Lower lobe of right lung (tissue), 2 donors: Measurements from ENCODE around the gene PATE3. TPM values are rescaled to one million over a fixed set of nuclear protein-coding genes. Genes with fewer than 3 reads are reported as not detected.

Experiments used
- ATAC-seq, 2 donors: fragments of 200-7000 bp; cut with Tn5 transposase; one replicate each; pipeline ENCODE4 v1.9.1; 2020 to 2022; ENCODE audit warnings: mild to moderate bottlenecking in 2 of 2, moderate library complexity in 2 of 2
- DNase-seq: peaks from one replicate; pipeline ENCODE4 v3.0.0-alpha.2; 2020
- H3K27ac ChIP-seq: fragments of 200-600 bp; one replicate; pipeline ENCODE4 v1.8.0; 2022
- H3K27me3 ChIP-seq: fragments of 200-600 bp; one replicate; pipeline ENCODE4 v1.8.0; 2022; ENCODE audit warnings: low read depth
- H3K36me3 ChIP-seq: fragments of 200-600 bp; one replicate; pipeline ENCODE4 v1.8.0; 2022; ENCODE audit warnings: mild to moderate bottlenecking
- H3K4me1 ChIP-seq: fragments of 200-600 bp; one replicate; pipeline ENCODE4 v1.8.0; 2022
- H3K4me3 ChIP-seq: fragments of 200-600 bp; one replicate; pipeline ENCODE4 v1.8.0; 2022; ENCODE audit warnings: mild to moderate bottlenecking
- H3K9me3 ChIP-seq: fragments of 200-600 bp; one replicate; pipeline ENCODE4 v1.8.0; 2022
- intact Hi-C: fragments of 100-400 bp; cut with DNase I; formaldehyde crosslinking; loops from one replicate; pipeline ENCODE4 v1.11.0; 2022
- total RNA-seq: library from RNA; stranded (reverse); fragmentation: NEBNext Ultra II Directional; extraction: Animal tissue kit (Norgen Biotek cat#: 25700); gene quantifications from one replicate; pipeline ENCODE4 v1.2.1, GENCODE V29; 2021
- TF ChIP-seq, protein P1 (sequence below): fragments of 200-600 bp; IDR thresholded peaks from one replicate; pipeline ENCODE4 v1.8.0; 2022; ENCODE audit warnings: antibody characterized with exemption, mild to moderate bottlenecking
- donor health status: DM: no; HTN: yes; CAD: no; lungs with severe emphysema.

The PATE3 gene
- total RNA-seq, 1 donor from 2014 or later: not detected

DNA sequence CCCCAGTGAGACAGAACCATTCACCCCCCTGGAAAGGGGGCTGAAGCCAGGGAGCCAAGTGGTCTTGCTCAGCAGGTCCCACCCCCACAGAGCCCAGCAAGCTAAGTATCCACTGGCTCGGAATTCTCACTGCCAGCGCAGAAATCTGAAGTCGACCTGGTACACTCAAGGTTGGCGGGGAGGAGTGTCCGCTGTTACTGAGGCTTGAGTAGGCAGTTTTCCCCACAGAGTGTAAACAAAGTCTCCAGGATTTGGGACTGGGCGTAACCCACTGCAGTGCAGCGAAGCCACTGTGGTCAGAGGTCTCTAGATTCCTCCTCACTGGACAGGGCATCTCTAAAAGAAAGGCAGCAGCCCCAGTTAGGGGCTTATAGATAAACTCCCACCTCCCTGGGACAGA lies 31.9 kb upstream of the PATE3 start:
- intact Hi-C loops: no loop called here
- TF ChIP-seq, protein P1, sequence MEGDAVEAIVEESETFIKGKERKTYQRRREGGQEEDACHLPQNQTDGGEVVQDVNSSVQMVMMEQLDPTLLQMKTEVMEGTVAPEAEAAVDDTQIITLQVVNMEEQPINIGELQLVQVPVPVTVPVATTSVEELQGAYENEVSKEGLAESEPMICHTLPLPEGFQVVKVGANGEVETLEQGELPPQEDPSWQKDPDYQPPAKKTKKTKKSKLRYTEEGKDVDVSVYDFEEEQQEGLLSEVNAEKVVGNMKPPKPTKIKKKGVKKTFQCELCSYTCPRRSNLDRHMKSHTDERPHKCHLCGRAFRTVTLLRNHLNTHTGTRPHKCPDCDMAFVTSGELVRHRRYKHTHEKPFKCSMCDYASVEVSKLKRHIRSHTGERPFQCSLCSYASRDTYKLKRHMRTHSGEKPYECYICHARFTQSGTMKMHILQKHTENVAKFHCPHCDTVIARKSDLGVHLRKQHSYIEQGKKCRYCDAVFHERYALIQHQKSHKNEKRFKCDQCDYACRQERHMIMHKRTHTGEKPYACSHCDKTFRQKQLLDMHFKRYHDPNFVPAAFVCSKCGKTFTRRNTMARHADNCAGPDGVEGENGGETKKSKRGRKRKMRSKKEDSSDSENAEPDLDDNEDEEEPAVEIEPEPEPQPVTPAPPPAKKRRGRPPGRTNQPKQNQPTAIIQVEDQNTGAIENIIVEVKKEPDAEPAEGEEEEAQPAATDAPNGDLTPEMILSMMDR: no peak
- Histone ChIP-seq H3K4me1 (no peaks in the 10 kb centered on the region), H3K9me3 (no peaks in the 10 kb centered on the region), H3K36me3 (no peaks in the 10 kb centered on the region), H3K27ac (no peak overlapping the region), H3K4me3 (no peak overlapping the region), H3K27me3 (no peaks in the 10 kb centered on the region)
- ATAC-seq: peak in 1 of 2 donors; percentile 86
- peak; percentile 46 for DNase-seq

DNA sequence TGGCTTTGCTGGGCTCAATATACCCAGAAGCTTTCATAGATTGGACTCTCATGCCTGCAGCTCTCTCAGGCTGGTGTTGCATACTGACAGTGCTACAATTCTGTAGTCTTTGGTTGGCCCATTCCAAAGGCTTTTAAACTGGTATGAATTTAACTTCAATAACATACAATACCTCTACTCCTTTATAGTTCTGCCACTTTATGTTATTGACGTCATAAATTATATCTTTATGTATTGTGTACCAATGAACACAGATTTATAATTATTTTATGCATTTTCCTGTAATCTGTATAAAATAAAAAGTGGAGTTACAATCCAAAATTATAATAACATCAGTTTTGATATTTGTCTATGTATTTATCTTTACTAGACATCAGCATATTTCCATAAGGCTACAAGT lies 25.5 kb upstream of the PATE3 start:
- DNase-seq: no peak
- no peak for ATAC-seq
- Histone ChIP-seq H3K27me3 (no peaks in the 10 kb centered on the region), H3K9me3 (no peaks in the 10 kb centered on the region), H3K36me3 (no peaks in the 10 kb centered on the region), H3K4me3 (no peak overlapping the region), H3K4me1 (no peaks in the 10 kb centered on the region), H3K27ac (no peak overlapping the region)
- TF ChIP-seq, protein P1: no peak
- intact Hi-C loops: no loop called here

DNA sequence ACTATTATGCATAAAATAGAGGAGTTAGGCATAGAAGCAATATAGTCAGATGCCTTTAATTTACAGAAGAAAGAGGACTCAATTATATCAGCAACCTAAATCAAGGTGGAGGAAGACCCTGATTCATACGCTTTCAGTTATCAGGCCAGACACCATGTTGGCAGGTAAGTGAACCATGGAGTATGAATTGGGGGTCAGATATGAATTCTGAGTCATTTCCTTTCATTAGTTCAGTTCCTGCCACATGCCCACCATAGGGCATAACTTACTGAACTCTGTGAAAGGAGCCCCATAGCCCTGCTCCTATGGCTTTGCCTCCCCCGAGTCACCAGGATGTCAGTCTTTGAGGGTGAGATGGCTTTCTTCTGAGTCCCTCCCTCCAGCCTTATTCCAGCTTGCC lies 24.4 kb upstream of the PATE3 start:
- TF ChIP-seq, protein P1: no peak
- DNase-seq (no peak), ATAC-seq (no peak)
- intact Hi-C loops: no loop called here
- Histone ChIP-seq H3K27me3 (no peaks in the 10 kb centered on the region), H3K4me1 (peaks cover 4% of the 10 kb centered on the region), H3K4me3 (no peak overlapping the region), H3K27ac (no peak overlapping the region), H3K9me3 (no peaks in the 10 kb centered on the region), H3K36me3 (no peaks in the 10 kb centered on the region)

DNA sequence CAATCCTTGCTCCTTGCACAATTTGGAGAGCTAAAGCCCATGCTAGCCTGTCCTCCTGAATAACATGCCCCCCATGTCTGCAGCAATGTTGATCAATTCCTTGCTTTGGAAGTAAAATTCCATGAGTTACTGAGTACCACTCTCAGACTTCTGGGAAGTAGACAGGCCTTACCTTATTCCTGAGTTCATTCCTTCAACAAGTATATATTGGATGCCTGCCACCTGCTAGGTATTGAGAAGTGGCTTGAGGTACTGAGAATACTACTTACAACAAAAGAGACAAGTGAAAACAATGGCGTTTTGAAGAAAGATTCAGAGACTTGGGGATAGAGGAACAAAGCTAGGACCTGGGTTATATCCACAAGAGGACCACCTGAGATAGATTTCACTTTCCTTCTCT lies 21.7 kb upstream of the PATE3 start:
- no peak for DNase-seq
- ATAC-seq: peak; percentile 43 to 65
- intact Hi-C loops: no loop called here
- TF ChIP-seq, protein P1: no peak
- H3K36me3 ChIP-seq: no peaks in the 10 kb centered on the region
- no peak overlapping the region for H3K27ac ChIP-seq
- no peak overlapping the region for H3K4me3 ChIP-seq
- no peaks in the 10 kb centered on the region for H3K9me3 ChIP-seq
- H3K4me1 ChIP-seq: peaks cover 4% of the 10 kb centered on the region
- no peaks in the 10 kb centered on the region for H3K27me3 ChIP-seq

DNA sequence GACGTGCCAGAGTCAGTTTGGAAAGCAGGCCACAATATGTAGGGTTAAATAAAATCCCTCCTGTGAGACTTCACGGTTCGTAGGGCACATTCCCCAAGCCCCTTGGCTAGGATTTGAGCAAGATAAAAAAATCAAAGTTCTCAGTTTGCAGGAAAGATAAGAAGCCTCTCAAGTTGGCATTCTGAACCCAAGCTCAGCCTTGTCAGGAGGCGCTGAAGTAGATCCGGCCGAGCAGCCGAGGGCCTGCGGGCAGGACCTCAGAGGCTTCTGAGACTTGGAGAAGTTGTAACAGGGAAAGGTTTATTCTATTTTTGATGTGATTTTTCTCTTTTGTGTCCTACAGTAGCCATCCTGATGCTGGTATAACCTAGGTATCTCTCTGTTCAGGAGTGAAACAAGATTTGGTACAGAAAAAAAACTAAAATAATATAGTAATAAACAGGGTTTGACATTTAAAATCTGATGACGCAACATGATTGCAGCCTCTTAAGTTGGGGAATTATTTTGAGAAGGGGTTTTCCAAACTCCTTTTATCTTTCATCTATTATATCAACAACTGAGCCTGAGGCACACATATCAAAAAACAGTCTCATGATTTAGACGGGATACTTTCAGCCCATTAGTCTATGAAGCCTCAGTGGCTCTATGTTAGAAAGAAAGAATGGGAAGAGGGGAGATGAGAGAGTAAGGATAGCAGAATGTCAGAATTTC lies 19.4 kb upstream of the PATE3 start:
- ATAC-seq (peak in 1 of 2 donors; percentile 34), DNase-seq (no peak)
- Histone ChIP-seq H3K27me3 (no peaks in the 10 kb centered on the region), H3K4me1 (peaks cover 4% of the 10 kb centered on the region), H3K36me3 (no peaks in the 10 kb centered on the region), H3K4me3 (no peak overlapping the region), H3K27ac (no peak overlapping the region), H3K9me3 (no peaks in the 10 kb centered on the region)
- TF ChIP-seq, protein P1: no peak
- intact Hi-C loops: no loop called here
